DLD1 (cell line): ENCODE measurements around the gene ARHGEF38.
"Not testable (repeated sequence)": the region's sequence is repeated elsewhere in the genome, so short reads cannot be mapped to it uniquely, and the experiment has no call there.

ENCODE experiments used
- in situ Hi-C: cut with HindIII; loops from 2 replicates; pipeline ENCODE4 v1.10.0; 2017; ENCODE audit warnings: low sequenced_read_pairs

The ARHGEF38 gene

GRCh38 chr4:105709081-105709450 lies 156.6 kb downstream of the ARHGEF38 start:
- in situ Hi-C loops: no loop called here

- in situ Hi-C loops: no loop called here
Observed at GRCh38 chr4:105710012-105710600, 157.7 kb downstream of the ARHGEF38 start.

GRCh38 chr4:105710678-105711077 lies 158.3 kb downstream of the ARHGEF38 start:
- in situ Hi-C loops: no loop called here

- in situ Hi-C loops: no loop called here
Observed at GRCh38 chr4:105712766-105713165, 160.3 kb downstream of the ARHGEF38 start.

GRCh38 chr4:105714071-105714521 lies 161.7 kb downstream of the ARHGEF38 start:
- in situ Hi-C loops: no loop called here

- in situ Hi-C loops: no loop called here
Observed at GRCh38 chr4:105714932-105715331, 162.5 kb downstream of the ARHGEF38 start.

GRCh38 chr4:105715692-105716278 lies 163.4 kb downstream of the ARHGEF38 start:
- in situ Hi-C loops: no loop called here

GRCh38 chr4:105719204-105719603 lies 166.8 kb downstream of the ARHGEF38 start:
- in situ Hi-C loops: no loop called here

GRCh38 chr4:105725623-105726022 lies 173.2 kb downstream of the ARHGEF38 start:
- in situ Hi-C loops: no loop called here

GRCh38 chr4:105729895-105730294 lies 177.5 kb downstream of the ARHGEF38 start:
- in situ Hi-C loops: not testable (repeated sequence)
